ENCODE results near the gene SBF2.

SBF2 gene

GRCh38 chr11:10160350-10160749 lies 133.7 kb downstream of the SBF2 start:
- no peak for TF ChIP-seq CTCF (IDR thresholded peaks at IDR 0.05; ENCODE audit: borderline replicate concordance, control extremely low read depth, extremely low read depth, insufficient read depth, missing control alignments)
- in situ Hi-C loops (cut with MboI; ENCODE audit: low sequenced_read_pairs, unreplicated experiment), result no loop called here
- no peak for DNase-seq (ENCODE audit: low spot score)

DNA sequence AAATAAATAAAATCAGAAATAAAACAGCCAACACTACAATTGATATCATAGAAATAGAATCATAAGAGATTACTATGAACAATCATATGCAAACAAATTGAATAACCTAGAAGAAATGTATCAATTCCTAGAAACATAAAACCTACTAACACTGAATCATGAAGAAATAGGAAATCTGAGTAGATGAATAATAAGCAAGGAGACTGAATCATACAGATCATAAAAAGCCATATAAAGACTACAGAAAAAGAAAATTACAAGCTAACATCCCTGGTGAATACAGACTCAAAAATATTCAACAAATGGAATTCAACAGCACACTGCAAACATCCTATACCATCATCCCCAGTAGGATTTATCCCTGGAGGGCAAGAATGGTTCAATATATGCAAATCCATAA lies 135.6 kb downstream of the SBF2 start:
- in situ Hi-C loops (cut with MboI; ENCODE audit: low sequenced_read_pairs, unreplicated experiment), result no loop called here
- no peak for DNase-seq (ENCODE audit: low spot score)
- no peak for TF ChIP-seq CTCF (IDR thresholded peaks at IDR 0.05; ENCODE audit: borderline replicate concordance, control extremely low read depth, extremely low read depth, insufficient read depth, missing control alignments)

GRCh38 chr11:10155793-10156490 lies 138.1 kb downstream of the SBF2 start:
- no peak for TF ChIP-seq CTCF (IDR thresholded peaks at IDR 0.05; ENCODE audit: borderline replicate concordance, control extremely low read depth, extremely low read depth, insufficient read depth, missing control alignments)
- in situ Hi-C loops (cut with MboI; ENCODE audit: low sequenced_read_pairs, unreplicated experiment), result no loop called here
- no peak for DNase-seq (ENCODE audit: low spot score)

DNA sequence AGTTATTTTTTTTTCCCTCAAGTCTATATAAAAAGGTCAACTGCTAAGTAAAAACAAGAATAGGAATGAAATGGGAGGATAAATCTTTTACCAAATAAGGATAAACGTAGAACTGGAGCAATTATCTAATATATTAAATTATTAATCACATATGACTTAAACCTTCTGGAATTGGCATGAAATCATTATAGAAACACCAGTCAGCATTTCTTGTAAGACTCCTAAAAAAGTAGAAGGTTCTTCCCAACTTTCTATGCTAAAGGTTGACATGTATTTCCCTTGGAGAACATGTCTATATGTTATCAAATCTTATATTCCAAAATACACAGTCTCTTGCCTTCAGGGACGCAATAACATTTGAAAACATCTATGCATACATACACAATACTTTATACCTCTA lies 143.2 kb downstream of the SBF2 start:
- no peak for TF ChIP-seq CTCF (IDR thresholded peaks at IDR 0.05; ENCODE audit: borderline replicate concordance, control extremely low read depth, extremely low read depth, insufficient read depth, missing control alignments)
- in situ Hi-C loops (cut with MboI; ENCODE audit: low sequenced_read_pairs, unreplicated experiment), result no loop called here
- no peak for DNase-seq (ENCODE audit: low spot score)

- no peak for DNase-seq (ENCODE audit: low spot score)
- no peak for TF ChIP-seq CTCF (IDR thresholded peaks at IDR 0.05; ENCODE audit: borderline replicate concordance, control extremely low read depth, extremely low read depth, insufficient read depth, missing control alignments)
- in situ Hi-C loops (cut with MboI; ENCODE audit: low sequenced_read_pairs, unreplicated experiment), result no loop called here
These were observed 144.5 kb downstream of the SBF2 start for GRCh38 chr11:10149553-10149952.

DNA sequence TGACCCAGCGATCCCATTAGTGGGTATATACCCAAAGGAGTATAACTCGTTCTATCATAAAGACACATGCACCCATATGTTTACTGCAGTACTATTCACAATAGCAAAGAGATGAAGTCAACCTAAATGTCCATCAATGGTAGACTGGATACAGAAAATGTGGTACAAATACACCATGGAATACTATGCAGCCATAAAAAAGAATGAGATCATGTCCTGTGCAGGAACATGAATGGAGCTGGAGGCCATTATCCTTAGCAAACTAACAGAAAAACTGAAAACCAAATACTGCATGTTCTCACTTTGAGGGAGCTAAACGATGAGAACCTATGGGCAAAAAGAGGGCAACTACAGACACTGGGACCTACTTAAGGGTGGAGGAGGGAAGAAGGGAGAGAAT lies 146.8 kb downstream of the SBF2 start:
- no peak for TF ChIP-seq CTCF (IDR thresholded peaks at IDR 0.05; ENCODE audit: borderline replicate concordance, control extremely low read depth, extremely low read depth, insufficient read depth, missing control alignments)
- no peak for DNase-seq (ENCODE audit: low spot score)
- in situ Hi-C loops (cut with MboI; ENCODE audit: low sequenced_read_pairs, unreplicated experiment), result no loop called here
